TTC549 (cell line): ENCODE data around the gene MAGEL2.
"Not testable (repeated sequence)": the region's sequence is repeated elsewhere in the genome, so short reads cannot be mapped to it uniquely, and the experiment has no call there.

Experiments
- FAIRE-seq: peaks from 2 replicates; lab custom pipeline; 2012; peaks lifted over from hg19 to GRCh38; lab: Jason Lieb, UNC

Gene MAGEL2

GRCh38 chr15:23606226-23606625, 41.4 kb downstream of the MAGEL2 start:
- FAIRE-seq = no peak

- no peak for FAIRE-seq
Observed at GRCh38 chr15:23602124-23602523, 45.5 kb downstream of the MAGEL2 start.

GRCh38 chr15:23599053-23599452, 48.6 kb downstream of the MAGEL2 start:
- FAIRE-seq = no peak

GRCh38 chr15:23597278-23597677, 50.4 kb downstream of the MAGEL2 start:
- FAIRE-seq = not testable (repeated sequence)

- FAIRE-seq = no peak
Observed at GRCh38 chr15:23596736-23597135, 50.9 kb downstream of the MAGEL2 start.

- no peak for FAIRE-seq
Observed at GRCh38 chr15:23595368-23595767, 52.3 kb downstream of the MAGEL2 start.

- FAIRE-seq = no peak
Observed at GRCh38 chr15:23594252-23594770, 53.4 kb downstream of the MAGEL2 start.
